SK-N-SH treated with all-trans-retinoic acid at 6 μM for 48 hours (cell line): ENCODE data around the gene PTPRF.

ENCODE experiments used
- ATAC-seq: fragments of 200-7000 bp; cut with Tn5 transposase; 3 replicates; pipeline ENCODE4 v1.9.1; 2020; ENCODE audit warnings: mild to moderate bottlenecking, moderate library complexity
- ARNTL ChIP-seq: fragments of 450-650 bp; formaldehyde crosslinking; IDR thresholded peaks from 2 replicates; pipeline ENCODE4 v1.5.0; 2020; ENCODE audit warnings: low read depth, mild to moderate bottlenecking, moderate library complexity, borderline replicate concordance
- BACH2 ChIP-seq: fragments of 250-450 bp; sonication (Bioruptor Pico); IDR thresholded peaks from 2 replicates; pipeline ENCODE4 v1.9.0; 2021; ENCODE audit warnings: mild to moderate bottlenecking, borderline replicate concordance
- CSDC2 ChIP-seq: fragments of 250-450 bp; sonication (Bioruptor Pico); IDR thresholded peaks from 2 replicates; pipeline ENCODE4 v1.5.0; 2020; ENCODE audit warnings: mild to moderate bottlenecking, moderate library complexity
- CSRNP3 ChIP-seq: fragments of 250-450 bp; sonication (Bioruptor Pico); IDR thresholded peaks from 2 replicates; pipeline ENCODE4 v1.5.1; 2021; ENCODE audit warnings: mild to moderate bottlenecking, moderate library complexity
- ESRRG ChIP-seq: fragments of 250-450 bp; sonication (Bioruptor Pico); IDR thresholded peaks from 2 replicates; pipeline ENCODE4 v1.6.1; 2021; ENCODE audit warnings: mild to moderate bottlenecking
- GLIS3 ChIP-seq: fragments of 250-450 bp; sonication (Bioruptor Pico); IDR thresholded peaks from 2 replicates; pipeline ENCODE4 v1.5.0; 2020; ENCODE audit warnings: mild to moderate bottlenecking, moderate library complexity
- ISL1 ChIP-seq: fragments of 250-450 bp; sonication (Bioruptor Pico); IDR thresholded peaks from 2 replicates; pipeline ENCODE4 v2.1.2; 2022; ENCODE audit warnings: mild to moderate bottlenecking, moderate library complexity
- OSR1 ChIP-seq: fragments of 250-450 bp; sonication (Bioruptor Pico); IDR thresholded peaks from 2 replicates; pipeline ENCODE4 v1.8.0; 2022; ENCODE audit warnings: moderate library complexity, mild to moderate bottlenecking, inconsistent platforms
- POU6F1 ChIP-seq: fragments of 250-450 bp; sonication (Bioruptor Pico); IDR thresholded peaks from 2 replicates; pipeline ENCODE4 v1.8.0; 2021; ENCODE audit warnings: low read depth, mild to moderate bottlenecking, moderate library complexity, borderline replicate concordance
- PPARA ChIP-seq: fragments of 250-450 bp; sonication (Bioruptor Pico); IDR thresholded peaks from 2 replicates; pipeline ENCODE4 v1.5.0; 2020; ENCODE audit warnings: mild to moderate bottlenecking, borderline replicate concordance
- RARB ChIP-seq: fragments of 250-450 bp; sonication (Bioruptor Pico); IDR thresholded peaks from 2 replicates; pipeline ENCODE4 v1.8.0; 2021; ENCODE audit warnings: mild to moderate bottlenecking, moderate library complexity
- SNAI2 ChIP-seq: fragments of 250-450 bp; sonication (Bioruptor Pico); IDR thresholded peaks from 2 replicates; pipeline ENCODE4 v1.5.0; 2020; ENCODE audit warnings: mild to moderate bottlenecking, moderate library complexity
- TOX ChIP-seq: fragments of 250-450 bp; sonication (Bioruptor Pico); IDR thresholded peaks from 2 replicates; pipeline ENCODE4 v1.8.0; 2021; ENCODE audit warnings: mild to moderate bottlenecking, moderate library complexity, borderline replicate concordance
- ZC3H10 ChIP-seq: fragments of 250-450 bp; sonication (Bioruptor Pico); IDR thresholded peaks from 2 replicates; pipeline ENCODE4 v1.5.1; 2021; ENCODE audit warnings: mild to moderate bottlenecking, moderate library complexity
- ZFP3 ChIP-seq: fragments of 250-450 bp; sonication (Bioruptor Pico); IDR thresholded peaks from 2 replicates; pipeline ENCODE4 v1.5.0; 2020; ENCODE audit warnings: mild to moderate bottlenecking, moderate library complexity
- ZFP30 ChIP-seq: fragments of 450-650 bp; formaldehyde crosslinking; IDR thresholded peaks from 2 replicates; pipeline ENCODE4 v1.5.0; 2022; ENCODE audit warnings: mild to moderate bottlenecking, moderate library complexity
- ZNF565 ChIP-seq: fragments of 450-650 bp; formaldehyde crosslinking; conservative IDR thresholded peaks from 2 replicates; pipeline ENCODE4 v1.5.0; 2020; ENCODE audit warnings: low read depth, mild to moderate bottlenecking, moderate library complexity
- ZNF70 ChIP-seq: fragments of 450-650 bp; formaldehyde crosslinking; IDR thresholded peaks from 2 replicates; pipeline ENCODE4 v1.5.0; 2020; ENCODE audit warnings: mild to moderate bottlenecking, moderate library complexity
- ZNF8 ChIP-seq: fragments of 450-650 bp; formaldehyde crosslinking; IDR thresholded peaks from 2 replicates; pipeline ENCODE4 v1.5.0; 2020; ENCODE audit warnings: mild to moderate bottlenecking, moderate library complexity
- TF ChIP-seq, protein P1 (sequence below): fragments of 250-450 bp; sonication (Bioruptor Pico); IDR thresholded peaks from 2 replicates; pipeline ENCODE4 v1.8.0; 2020; ENCODE audit warnings: mild to moderate bottlenecking, moderate library complexity, borderline replicate concordance
- TF ChIP-seq, protein P2 (sequence below): fragments of 250-450 bp; sonication (Bioruptor Pico); IDR thresholded peaks from 2 replicates; pipeline ENCODE4 v1.5.0; 2020; ENCODE audit warnings: mild to moderate bottlenecking, moderate library complexity

Gene PTPRF

DNA sequence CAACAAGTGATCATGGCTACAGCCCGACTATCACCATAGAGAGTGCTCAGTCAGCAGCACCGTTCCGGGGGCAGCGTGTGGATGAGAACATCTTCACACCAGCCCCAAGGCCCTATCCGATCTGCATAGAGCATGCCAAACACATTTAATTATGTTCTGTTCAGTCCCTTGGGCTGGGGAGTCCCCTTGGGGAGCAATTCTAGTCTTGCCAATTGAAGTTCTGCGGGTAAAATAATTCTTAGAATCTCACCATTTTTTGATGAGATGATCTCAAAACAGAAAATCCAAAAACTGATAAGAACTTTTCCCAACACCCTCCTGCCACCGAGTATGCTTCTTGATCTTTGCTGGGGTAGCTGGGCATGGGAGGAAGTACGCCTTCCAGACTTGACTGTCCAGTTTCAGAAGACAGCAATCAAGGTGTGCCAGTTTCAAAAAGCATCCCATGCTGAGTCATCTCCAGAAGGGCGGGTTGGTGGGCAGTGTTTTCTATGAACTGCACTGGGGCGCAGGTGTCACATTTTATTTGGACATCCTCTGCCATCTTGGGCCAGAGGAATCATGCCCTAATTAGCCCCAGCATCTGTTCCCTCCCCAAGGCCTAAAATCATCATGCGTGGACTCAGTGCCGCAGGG is 20.8 kb upstream of the PTPRF start (continued):
- TF ChIP-seq ZFP30 (CRISPR knock-in tag) (no peak), ZNF565 (no peak), ARNTL (no peak), ZNF70 (no peak), PPARA (CRISPR knock-in tag) (no peak), OSR1 (CRISPR knock-in tag) (no peak)
- TF ChIP-seq, all 23 proteins: peak for 0

GRCh38 chr1:43510621-43511020 is 20.1 kb upstream of the PTPRF start:
- ATAC-seq, result no peak
- TF ChIP-seq ZFP30 (CRISPR knock-in tag), result no peak

DNA sequence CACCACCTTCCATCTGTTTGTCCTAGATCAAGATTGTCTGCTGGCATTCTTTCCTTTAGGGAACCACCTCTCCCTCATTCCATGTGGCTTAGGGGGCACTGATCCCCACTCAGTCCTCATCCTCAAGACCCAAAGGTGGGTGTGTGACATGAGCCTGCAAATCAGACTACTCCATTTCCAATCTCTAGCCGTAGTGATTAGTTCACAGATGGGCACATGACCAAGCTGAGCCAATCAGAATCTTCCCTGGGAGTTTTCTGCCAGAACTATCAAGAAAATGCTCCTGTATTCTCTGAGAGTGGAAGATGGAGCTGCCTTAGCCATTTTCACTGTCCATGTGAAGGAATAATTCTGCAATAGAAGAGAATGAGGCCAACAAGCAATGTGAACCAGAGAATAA is 19.3 kb upstream of the PTPRF start:
- ATAC-seq, result no peak
- TF ChIP-seq ISL1 (CRISPR knock-in tag), result no peak
- TF ChIP-seq ZNF565, result no peak
- no peak for TF ChIP-seq GLIS3
- TF ChIP-seq CSDC2 (CRISPR knock-in tag), result no peak
- TF ChIP-seq ZFP30 (CRISPR knock-in tag), result no peak
- no peak for TF ChIP-seq RARB (CRISPR knock-in tag)
- TF ChIP-seq ZFP3, result no peak
- no peak for TF ChIP-seq ZNF8 (CRISPR knock-in tag)
- TF ChIP-seq, protein P1, sequence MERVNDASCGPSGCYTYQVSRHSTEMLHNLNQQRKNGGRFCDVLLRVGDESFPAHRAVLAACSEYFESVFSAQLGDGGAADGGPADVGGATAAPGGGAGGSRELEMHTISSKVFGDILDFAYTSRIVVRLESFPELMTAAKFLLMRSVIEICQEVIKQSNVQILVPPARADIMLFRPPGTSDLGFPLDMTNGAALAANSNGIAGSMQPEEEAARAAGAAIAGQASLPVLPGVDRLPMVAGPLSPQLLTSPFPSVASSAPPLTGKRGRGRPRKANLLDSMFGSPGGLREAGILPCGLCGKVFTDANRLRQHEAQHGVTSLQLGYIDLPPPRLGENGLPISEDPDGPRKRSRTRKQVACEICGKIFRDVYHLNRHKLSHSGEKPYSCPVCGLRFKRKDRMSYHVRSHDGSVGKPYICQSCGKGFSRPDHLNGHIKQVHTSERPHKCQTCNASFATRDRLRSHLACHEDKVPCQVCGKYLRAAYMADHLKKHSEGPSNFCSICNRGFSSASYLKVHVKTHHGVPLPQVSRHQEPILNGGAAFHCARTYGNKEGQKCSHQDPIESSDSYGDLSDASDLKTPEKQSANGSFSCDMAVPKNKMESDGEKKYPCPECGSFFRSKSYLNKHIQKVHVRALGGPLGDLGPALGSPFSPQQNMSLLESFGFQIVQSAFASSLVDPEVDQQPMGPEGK (CRISPR knock-in tag), result no peak
- no peak for TF ChIP-seq ZNF70
- no peak for TF ChIP-seq POU6F1 (CRISPR knock-in tag)
- TF ChIP-seq OSR1 (CRISPR knock-in tag), result no peak
- no peak for TF ChIP-seq ESRRG (CRISPR knock-in tag)
- TF ChIP-seq, protein P2, sequence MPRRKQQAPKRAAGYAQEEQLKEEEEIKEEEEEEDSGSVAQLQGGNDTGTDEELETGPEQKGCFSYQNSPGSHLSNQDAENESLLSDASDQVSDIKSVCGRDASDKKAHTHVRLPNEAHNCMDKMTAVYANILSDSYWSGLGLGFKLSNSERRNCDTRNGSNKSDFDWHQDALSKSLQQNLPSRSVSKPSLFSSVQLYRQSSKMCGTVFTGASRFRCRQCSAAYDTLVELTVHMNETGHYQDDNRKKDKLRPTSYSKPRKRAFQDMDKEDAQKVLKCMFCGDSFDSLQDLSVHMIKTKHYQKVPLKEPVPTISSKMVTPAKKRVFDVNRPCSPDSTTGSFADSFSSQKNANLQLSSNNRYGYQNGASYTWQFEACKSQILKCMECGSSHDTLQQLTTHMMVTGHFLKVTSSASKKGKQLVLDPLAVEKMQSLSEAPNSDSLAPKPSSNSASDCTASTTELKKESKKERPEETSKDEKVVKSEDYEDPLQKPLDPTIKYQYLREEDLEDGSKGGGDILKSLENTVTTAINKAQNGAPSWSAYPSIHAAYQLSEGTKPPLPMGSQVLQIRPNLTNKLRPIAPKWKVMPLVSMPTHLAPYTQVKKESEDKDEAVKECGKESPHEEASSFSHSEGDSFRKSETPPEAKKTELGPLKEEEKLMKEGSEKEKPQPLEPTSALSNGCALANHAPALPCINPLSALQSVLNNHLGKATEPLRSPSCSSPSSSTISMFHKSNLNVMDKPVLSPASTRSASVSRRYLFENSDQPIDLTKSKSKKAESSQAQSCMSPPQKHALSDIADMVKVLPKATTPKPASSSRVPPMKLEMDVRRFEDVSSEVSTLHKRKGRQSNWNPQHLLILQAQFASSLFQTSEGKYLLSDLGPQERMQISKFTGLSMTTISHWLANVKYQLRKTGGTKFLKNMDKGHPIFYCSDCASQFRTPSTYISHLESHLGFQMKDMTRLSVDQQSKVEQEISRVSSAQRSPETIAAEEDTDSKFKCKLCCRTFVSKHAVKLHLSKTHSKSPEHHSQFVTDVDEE (CRISPR knock-in tag), result no peak
- no peak for TF ChIP-seq TOX (CRISPR knock-in tag)
- TF ChIP-seq ZC3H10 (CRISPR knock-in tag), result no peak

DNA sequence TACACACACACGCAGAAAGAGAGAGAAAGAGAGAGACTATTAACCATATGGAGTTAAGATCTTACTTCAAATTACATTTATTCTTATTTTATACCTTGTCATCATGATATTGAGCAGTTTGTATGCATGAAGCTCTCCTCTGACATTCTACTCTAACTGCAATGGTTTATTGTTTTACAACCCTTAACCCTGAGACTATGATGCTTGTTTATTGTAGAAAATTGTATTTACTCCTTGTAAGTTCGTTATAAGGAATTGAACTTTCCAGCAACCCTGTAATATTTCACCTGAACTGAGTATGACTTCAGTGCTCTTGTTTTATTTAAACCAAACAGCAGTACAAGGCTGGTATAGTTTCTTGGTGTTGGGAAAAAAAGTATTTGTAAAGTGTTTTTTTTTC is 18.6 kb upstream of the PTPRF start:
- ATAC-seq, result no peak
- no peak for TF ChIP-seq ZNF70
- no peak for TF ChIP-seq ISL1 (CRISPR knock-in tag)
- TF ChIP-seq ZFP3, result no peak
- TF ChIP-seq SNAI2, result no peak
- TF ChIP-seq TOX (CRISPR knock-in tag), result no peak
- TF ChIP-seq POU6F1 (CRISPR knock-in tag), result no peak
- no peak for TF ChIP-seq ESRRG (CRISPR knock-in tag)
- no peak for TF ChIP-seq CSRNP3 (CRISPR knock-in tag)
- no peak for TF ChIP-seq BACH2
- TF ChIP-seq, protein P1 (CRISPR knock-in tag), result no peak
- TF ChIP-seq CSDC2 (CRISPR knock-in tag), result no peak
